Measurements from ENCODE around the gene CEP76.
"Not testable (repeated sequence)": the region's sequence is repeated elsewhere in the genome, so short reads cannot be mapped to it uniquely, and the experiment has no call there.

The CEP76 gene

GRCh38 chr18:12640881-12641200 is 61.7 kb downstream of the CEP76 start:
- no peak for DNase-seq

- no peak for DNase-seq
These were observed 62.3 kb downstream of the CEP76 start for GRCh38 chr18:12639990-12640880.

DNA sequence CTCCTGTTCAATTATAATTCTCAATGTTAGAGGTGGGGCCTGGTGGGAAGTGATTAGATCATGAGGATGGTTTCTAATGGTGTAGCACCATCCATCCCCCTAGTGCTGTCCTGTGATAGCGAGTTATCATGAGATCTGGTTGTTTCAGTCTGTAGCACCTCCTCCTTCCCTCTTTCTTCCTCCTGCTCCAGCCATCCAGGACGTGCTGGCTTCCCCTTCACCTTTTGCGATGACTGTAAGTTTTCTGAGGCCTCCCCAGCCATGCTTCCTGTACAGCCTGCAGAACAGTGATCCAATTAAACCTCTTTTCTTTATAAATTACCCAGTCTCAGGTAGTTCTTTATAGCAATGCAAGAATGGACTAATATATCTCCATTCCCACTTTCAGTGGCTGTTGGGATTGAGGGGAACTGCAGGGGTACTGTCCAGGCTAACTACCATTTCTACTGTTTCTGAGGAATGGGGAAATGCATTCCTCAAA is 63.8 kb downstream of the CEP76 start:
- no peak for DNase-seq

DNA sequence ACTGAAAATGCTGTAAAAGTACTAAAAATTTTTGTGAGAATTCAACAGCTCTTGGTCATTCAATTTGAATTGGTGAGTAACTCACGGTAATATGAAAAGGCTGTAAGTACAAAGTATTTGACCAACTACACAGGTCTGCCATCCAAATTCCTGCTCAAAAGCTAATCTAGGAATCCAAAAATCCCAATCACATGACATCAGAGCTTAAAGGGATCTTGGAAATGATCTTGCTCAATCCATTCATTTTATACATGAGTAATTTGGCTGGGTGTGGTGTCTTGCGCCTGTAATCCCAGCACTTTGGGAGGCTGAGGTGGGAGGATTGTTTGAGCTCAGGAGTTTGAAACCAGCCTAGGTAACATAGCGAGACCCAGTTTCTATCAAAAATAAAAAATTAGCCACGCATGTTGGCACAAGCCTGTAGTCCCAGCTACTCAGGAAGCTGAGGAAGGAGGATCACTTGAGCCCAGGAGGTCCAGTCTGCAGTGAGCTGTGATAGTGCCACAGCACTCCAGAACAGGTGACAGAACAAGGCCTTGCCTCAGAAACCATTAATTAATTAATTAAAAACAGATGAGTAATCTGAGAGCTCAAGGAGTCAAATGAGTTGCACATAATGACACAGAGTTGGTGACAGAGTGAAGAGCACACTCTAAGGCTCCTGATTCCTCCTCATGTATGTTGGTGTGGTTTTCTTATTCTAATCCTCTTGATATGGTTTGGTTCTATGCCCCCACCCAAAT is 64.5 kb downstream of the CEP76 start:
- DNase-seq: no peak

DNA sequence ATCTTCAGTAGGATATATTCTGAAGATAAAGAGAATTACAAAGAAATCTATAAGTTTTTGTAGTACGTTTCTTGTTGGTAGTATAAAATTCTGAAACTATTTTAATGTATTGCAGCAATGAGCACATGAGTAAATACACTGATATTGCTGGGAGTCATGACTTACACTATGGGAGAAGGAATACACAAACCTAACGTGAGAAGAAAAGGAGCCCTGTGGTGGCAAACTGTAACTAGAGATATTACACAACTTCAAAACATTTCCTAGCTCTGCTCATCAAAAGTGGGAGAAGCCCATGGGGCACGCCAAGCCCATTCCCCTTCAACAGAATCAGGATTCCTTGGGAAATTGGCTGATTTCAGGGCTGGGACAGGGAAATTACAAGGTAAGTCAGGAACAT is 65.1 kb downstream of the CEP76 start:
- DNase-seq: no peak

DNA sequence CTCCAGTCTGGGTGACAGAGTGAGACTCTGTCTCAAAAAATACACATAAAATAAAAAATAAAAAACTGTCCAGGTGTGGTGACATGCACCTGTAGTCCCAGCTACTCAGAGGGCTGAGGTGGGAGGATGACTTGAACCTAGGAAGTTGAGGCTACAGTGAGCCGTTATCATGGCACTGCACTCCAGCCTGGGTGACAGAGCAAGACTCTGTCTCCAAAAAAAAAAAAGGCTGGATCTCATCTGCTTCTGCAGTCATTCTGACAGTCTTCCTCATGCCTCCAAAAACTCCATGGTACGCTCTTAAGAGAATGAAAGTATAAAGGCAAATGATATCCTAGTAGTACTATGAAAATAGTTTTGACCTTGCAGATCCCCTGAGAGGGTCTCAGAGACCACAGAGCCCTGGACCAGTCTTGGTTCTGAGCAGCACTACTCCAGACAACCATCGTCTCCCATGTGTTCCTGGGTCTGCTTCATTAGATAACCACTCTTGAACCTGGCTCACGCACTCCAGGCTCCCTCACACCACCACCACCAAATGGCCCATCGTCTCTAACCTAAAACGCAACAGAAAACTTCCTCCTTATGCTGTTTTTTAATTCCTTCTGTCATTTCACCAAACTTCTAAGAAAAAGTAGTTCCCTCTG is 70.6 kb downstream of the CEP76 start:
- DNase-seq: no peak

GRCh38 chr18:12630136-12630535 is 72.4 kb downstream of the CEP76 start:
- DNase-seq: no peak

- no peak for DNase-seq
These were observed 73.5 kb downstream of the CEP76 start for GRCh38 chr18:12628706-12629702.

DNA sequence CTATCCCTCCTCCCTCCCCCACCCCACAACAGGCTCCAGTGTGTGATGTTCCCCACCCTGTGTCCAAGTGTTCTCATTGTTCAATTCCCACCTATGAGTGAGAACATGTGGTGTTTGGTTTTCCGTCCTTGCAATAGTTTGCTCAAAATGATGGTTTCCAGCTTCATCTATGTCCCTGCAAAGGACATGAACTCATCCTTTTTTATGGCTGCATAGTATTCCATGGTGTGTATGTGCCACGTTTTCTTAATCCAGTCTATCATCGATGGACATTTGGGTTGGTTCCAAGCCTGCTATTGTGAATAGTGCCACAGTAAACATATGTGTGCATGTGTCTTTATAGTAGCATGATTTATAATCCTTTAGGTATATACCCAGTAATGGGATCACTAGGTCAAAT is 75.3 kb downstream of the CEP76 start:
- DNase-seq: not testable (repeated sequence)

GRCh38 chr18:12625241-12625640 is 77.3 kb downstream of the CEP76 start:
- DNase-seq: no peak
